ENCODE measurements around the gene CCDC195. TPM values are rescaled to one million over a fixed set of nuclear protein-coding genes. Genes with fewer than 3 reads are reported as not detected.

The CCDC195 gene
- total RNA-seq, 2 donors from 2014 or later, result not detected

GRCh38 chr2:224690868-224691267 lies 25.3 kb downstream of the CCDC195 start:
- no peak overlapping the region for H3K27ac ChIP-seq
- intact Hi-C loops (cut with DNase I), result no loop called here

DNA sequence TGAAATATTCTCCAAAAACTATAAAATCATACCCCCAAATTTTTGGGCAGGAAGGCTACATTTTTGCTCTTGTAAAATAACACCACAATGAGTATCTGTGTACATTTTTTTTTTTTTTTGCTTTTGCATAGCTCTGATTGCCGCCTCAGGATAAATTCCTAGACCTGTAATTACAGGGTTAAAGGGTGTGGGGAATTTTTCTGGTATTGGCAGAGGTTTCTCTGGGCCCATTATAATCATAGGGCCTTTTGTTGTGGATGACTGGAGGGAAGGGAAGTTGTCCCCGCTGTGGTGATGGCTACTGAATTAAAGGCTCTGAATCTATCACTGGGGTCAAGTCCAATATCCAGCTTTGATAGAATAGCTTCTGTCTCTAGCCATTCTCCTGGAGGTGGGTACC lies 26.6 kb downstream of the CCDC195 start:
- Histone ChIP-seq H3K27me3 (no peaks in the 10 kb centered on the region), H3K27ac (no peak overlapping the region), H3K9ac (ENCODE audit: low read depth in 2 of 2, low read length in 2 of 2) (no peak overlapping the region), H3K4me3 (no peak overlapping the region), H3K36me3 (no peaks in the 10 kb centered on the region), H3K9me3 (no peaks in the 10 kb centered on the region), H3K4me1 (no peaks in the 10 kb centered on the region)
- no peak for TF ChIP-seq CTCF (IDR thresholded peaks at IDR 0.05)
- DNase-seq, result no peak
- intact Hi-C loops (cut with DNase I), result no loop called here

More at GRCh38 chr2:224690868-224691267, 25.3 kb downstream of the CCDC195 start:
- H3K27me3 ChIP-seq, result no peaks in the 10 kb centered on the region
- no peak overlapping the region for H3K9ac ChIP-seq (ENCODE audit: low read depth in 2 of 2, low read length in 2 of 2)
- TF ChIP-seq CTCF (IDR thresholded peaks at IDR 0.05), result no peak
- H3K4me3 ChIP-seq, result no peak overlapping the region
- no peaks in the 10 kb centered on the region for H3K9me3 ChIP-seq
- H3K36me3 ChIP-seq, result no peaks in the 10 kb centered on the region
- DNase-seq, result no peak
- no peaks in the 10 kb centered on the region for H3K4me1 ChIP-seq

- Histone ChIP-seq H3K4me1 (no peaks in the 10 kb centered on the region), H3K9me3 (no peaks in the 10 kb centered on the region), H3K27me3 (no peaks in the 10 kb centered on the region), H3K27ac (no peak overlapping the region), H3K4me3 (no peak overlapping the region), H3K36me3 (no peaks in the 10 kb centered on the region), H3K9ac (ENCODE audit: low read depth in 2 of 2, low read length in 2 of 2) (no peak overlapping the region)
- intact Hi-C loops (cut with DNase I), result no loop called here
- no peak for TF ChIP-seq CTCF (IDR thresholded peaks at IDR 0.05)
- no peak for DNase-seq
Observed at GRCh38 chr2:224688997-224689396, 27.2 kb downstream of the CCDC195 start.

DNA sequence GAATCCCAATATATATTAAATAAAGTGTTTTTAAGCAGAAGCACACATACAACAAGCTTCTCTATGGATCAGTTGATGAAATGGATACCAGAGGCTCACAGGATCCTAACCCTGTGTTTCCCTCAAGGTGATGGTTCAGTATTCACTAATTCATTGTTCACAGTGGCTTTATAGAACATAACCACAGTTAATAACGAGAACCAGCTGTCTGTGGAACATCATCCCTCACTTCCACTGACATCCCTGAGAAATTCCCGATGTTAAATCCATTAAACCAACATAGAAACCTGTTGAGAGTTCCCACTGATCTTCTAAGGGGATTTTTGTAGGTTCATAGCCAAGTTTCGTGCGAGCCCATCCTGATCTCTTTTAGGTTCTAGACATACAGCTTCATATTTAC lies 29.0 kb downstream of the CCDC195 start:
- no peak for DNase-seq
- H3K9ac ChIP-seq (ENCODE audit: low read depth in 2 of 2, low read length in 2 of 2), result no peak overlapping the region
- H3K27ac ChIP-seq, result no peak overlapping the region
- no peak overlapping the region for H3K4me3 ChIP-seq
- no peaks in the 10 kb centered on the region for H3K36me3 ChIP-seq
- no peak for TF ChIP-seq CTCF (IDR thresholded peaks at IDR 0.05)
- H3K9me3 ChIP-seq, result no peaks in the 10 kb centered on the region
- H3K27me3 ChIP-seq, result no peaks in the 10 kb centered on the region
- H3K4me1 ChIP-seq, result no peaks in the 10 kb centered on the region
- intact Hi-C loops (cut with DNase I), result no loop called here

DNA sequence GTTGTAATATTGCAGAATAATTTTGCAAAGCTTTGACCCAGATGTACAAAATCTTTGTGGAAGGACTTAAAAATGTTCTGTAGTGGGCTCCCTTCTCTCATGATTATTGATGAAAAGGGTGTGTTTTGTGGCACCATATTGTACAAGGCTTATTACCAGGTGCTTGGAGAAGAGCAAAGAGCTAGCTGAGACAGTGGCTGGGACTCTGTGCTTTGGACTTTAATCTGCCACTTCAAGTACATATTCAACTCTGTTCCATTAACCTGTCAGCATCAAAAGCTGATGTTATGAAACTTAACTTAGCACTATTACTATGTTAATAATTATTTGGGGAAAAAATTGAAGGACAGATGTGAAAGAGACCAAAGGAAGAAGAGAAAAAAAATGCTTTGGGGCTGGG lies 31.0 kb downstream of the CCDC195 start:
- Histone ChIP-seq H3K27ac (no peak overlapping the region), H3K36me3 (no peaks in the 10 kb centered on the region), H3K4me1 (no peaks in the 10 kb centered on the region), H3K4me3 (no peak overlapping the region), H3K9me3 (no peaks in the 10 kb centered on the region), H3K9ac (ENCODE audit: low read depth in 2 of 2, low read length in 2 of 2) (no peak overlapping the region), H3K27me3 (no peaks in the 10 kb centered on the region)
- no peak for TF ChIP-seq CTCF (IDR thresholded peaks at IDR 0.05)
- no peak for DNase-seq
- intact Hi-C loops (cut with DNase I), result no loop called here

GRCh38 chr2:224682134-224682533 lies 34.0 kb downstream of the CCDC195 start:
- Histone ChIP-seq H3K4me1 (peaks cover 3% of the 10 kb centered on the region), H3K27me3 (no peaks in the 10 kb centered on the region), H3K9ac (ENCODE audit: low read depth in 2 of 2, low read length in 2 of 2) (no peak overlapping the region), H3K27ac (no peak overlapping the region), H3K9me3 (no peaks in the 10 kb centered on the region), H3K36me3 (no peaks in the 10 kb centered on the region), H3K4me3 (no peak overlapping the region)
- no peak for DNase-seq
- intact Hi-C loops (cut with DNase I), result no loop called here
- no peak for TF ChIP-seq CTCF (IDR thresholded peaks at IDR 0.05)

Data from colonic mucosa (tissue), 4 donors.